ENCODE data around the gene KCNJ14.

- TF ChIP-seq ZC3H10 (CRISPR knock-in tag; IDR thresholded peaks at IDR 0.05) (no peak), CREB5 (CRISPR knock-in tag; IDR thresholded peaks at IDR 0.05; ENCODE audit: low read depth) (no peak), GLIS3 (CRISPR knock-in tag; IDR thresholded peaks at IDR 0.05) (no peak), SNAI2 (CRISPR knock-in tag; IDR thresholded peaks at IDR 0.05) (no peak), PATZ1 (CRISPR knock-in tag; IDR thresholded peaks at IDR 0.05; ENCODE audit: borderline replicate concordance) (no peak), ESRRG (CRISPR knock-in tag; IDR thresholded peaks at IDR 0.05) (no peak), RARB (CRISPR knock-in tag; IDR thresholded peaks at IDR 0.05) (no peak), CSRNP3 (CRISPR knock-in tag; IDR thresholded peaks at IDR 0.05) (no peak), ZFP30 (CRISPR knock-in tag; IDR thresholded peaks at IDR 0.05) (no peak)
These were observed 9.5 kb upstream of the KCNJ14 start, which contains the start of gene GRWD1 for GRCh38 chr19:48445606-48446481.
